Measurements from ENCODE around the gene CTNND2.

The CTNND2 gene

GRCh38 chr5:10958728-10959127 lies 945.5 kb downstream of the CTNND2 start:
- H3K4me3 ChIP-seq (ENCODE audit: low read length): no peak overlapping the region
- no peaks in the 10 kb centered on the region for H3K79me2 ChIP-seq (ENCODE audit: control insufficient read depth, low read length)
- no peaks in the 10 kb centered on the region for H3K36me3 ChIP-seq (ENCODE audit: control insufficient read depth, low read length)
- no peaks in the 10 kb centered on the region; the same call in 1 of the 2 replicates for H3K9me2 ChIP-seq (replicated peaks; ENCODE audit: control insufficient read depth, low read length)
- no peaks in the 10 kb centered on the region for H3K27me3 ChIP-seq (ENCODE audit: control insufficient read depth, low read length)
- H3K9me3 ChIP-seq (ENCODE audit: control insufficient read depth, insufficient read depth, low read length): peaks cover 11% of the 10 kb centered on the region; the same call in 1 of the 2 replicates
- no peak overlapping the region for H3K27ac ChIP-seq (ENCODE audit: low read depth, low read length)
- TF ChIP-seq EZH2phosphoT487 (IDR thresholded peaks at IDR 0.05; ENCODE audit: borderline replicate concordance, low read length): no peak
- no peak for TF ChIP-seq CTCF (IDR thresholded peaks at IDR 0.05; ENCODE audit: low read depth, low read length, poor library complexity, severe bottlenecking)
- H3K4me2 ChIP-seq (ENCODE audit: low read length): no peak overlapping the region
- H3F3A ChIP-seq (ENCODE audit: control insufficient read depth, insufficient read depth): no peaks in the 10 kb centered on the region
- H3K4me1 ChIP-seq (ENCODE audit: control insufficient read depth, low read length): no peaks in the 10 kb centered on the region
- H4K20me1 ChIP-seq (ENCODE audit: control insufficient read depth, insufficient read depth, low read depth, low read length): no peaks in the 10 kb centered on the region

- H3K27me3 ChIP-seq (ENCODE audit: control insufficient read depth, low read length): no peaks in the 10 kb centered on the region
- H3K4me3 ChIP-seq (ENCODE audit: low read length): no peak overlapping the region
- H3K9me2 ChIP-seq (replicated peaks; ENCODE audit: control insufficient read depth, low read length): no peaks in the 10 kb centered on the region; the same call in 1 of the 2 replicates
- H3K27ac ChIP-seq (ENCODE audit: low read depth, low read length): no peak overlapping the region
- no peaks in the 10 kb centered on the region for H3K4me1 ChIP-seq (ENCODE audit: control insufficient read depth, low read length)
- no peaks in the 10 kb centered on the region for H3K9me3 ChIP-seq (ENCODE audit: control insufficient read depth, insufficient read depth, low read length)
- no peaks in the 10 kb centered on the region for H3F3A ChIP-seq (ENCODE audit: control insufficient read depth, insufficient read depth)
- no peak for TF ChIP-seq EZH2phosphoT487 (IDR thresholded peaks at IDR 0.05; ENCODE audit: borderline replicate concordance, low read length)
- TF ChIP-seq CTCF (IDR thresholded peaks at IDR 0.05; ENCODE audit: low read depth, low read length, poor library complexity, severe bottlenecking): no peak
- no peaks in the 10 kb centered on the region for H3K79me2 ChIP-seq (ENCODE audit: control insufficient read depth, low read length)
- H3K4me2 ChIP-seq (ENCODE audit: low read length): no peak overlapping the region
- H3K36me3 ChIP-seq (ENCODE audit: control insufficient read depth, low read length): no peaks in the 10 kb centered on the region
- H4K20me1 ChIP-seq (ENCODE audit: control insufficient read depth, insufficient read depth, low read depth, low read length): no peaks in the 10 kb centered on the region
Measured at GRCh38 chr5:10949856-10950630, 954.2 kb downstream of the CTNND2 start.

GRCh38 chr5:10946050-10946449 lies 958.2 kb downstream of the CTNND2 start:
- Histone ChIP-seq H3F3A (ENCODE audit: control insufficient read depth, insufficient read depth) (no peaks in the 10 kb centered on the region), H3K27ac (ENCODE audit: low read depth, low read length) (no peak overlapping the region), H3K4me1 (ENCODE audit: control insufficient read depth, low read length) (no peaks in the 10 kb centered on the region), H4K20me1 (ENCODE audit: control insufficient read depth, insufficient read depth, low read depth, low read length) (no peaks in the 10 kb centered on the region), H3K9me2 (replicated peaks; ENCODE audit: control insufficient read depth, low read length) (no peaks in the 10 kb centered on the region; the same call in 1 of the 2 replicates), H3K4me3 (ENCODE audit: low read length) (no peak overlapping the region), H3K79me2 (ENCODE audit: control insufficient read depth, low read length) (no peaks in the 10 kb centered on the region), H3K4me2 (ENCODE audit: low read length) (no peak overlapping the region), H3K9me3 (ENCODE audit: control insufficient read depth, insufficient read depth, low read length) (no peaks in the 10 kb centered on the region), H3K36me3 (ENCODE audit: control insufficient read depth, low read length) (no peaks in the 10 kb centered on the region), H3K27me3 (ENCODE audit: control insufficient read depth, low read length) (no peaks in the 10 kb centered on the region)
- TF ChIP-seq CTCF (IDR thresholded peaks at IDR 0.05; ENCODE audit: low read depth, low read length, poor library complexity, severe bottlenecking) (no peak), EZH2phosphoT487 (IDR thresholded peaks at IDR 0.05; ENCODE audit: borderline replicate concordance, low read length) (no peak)

Data from DOHH2 (cell line).